LHCN-M2 (cell line): Measurements from ENCODE around the gene STOML2. TPM values are rescaled to one million over a fixed set of nuclear protein-coding genes. Genes with fewer than 3 reads are reported as not detected.
"Not testable (repeated sequence)": the region's sequence is repeated elsewhere in the genome, so short reads cannot be mapped to it uniquely, and the experiment has no call there.

Experiments
- DNase-seq: peaks from one replicate; pipeline ENCODE4 v3.0.0-alpha.2; 2012; ENCODE audit warnings: low read depth
- polyA plus RNA-seq: library from polyadenylated mRNA; unstranded; fragments of >200 nt; gene quantifications from one replicate; pipeline ENCODE4 v1.2.1, GENCODE V29; 2012; ENCODE audit warnings: missing spikeins
- total RNA-seq: library from RNA; depleted of rRNA; stranded (reverse); fragments of >200 nt; gene quantifications from 2 replicates; pipeline ENCODE4 v1.2.3, GENCODE V29; 2014; rRNA removed

STOML2 gene, protein sequence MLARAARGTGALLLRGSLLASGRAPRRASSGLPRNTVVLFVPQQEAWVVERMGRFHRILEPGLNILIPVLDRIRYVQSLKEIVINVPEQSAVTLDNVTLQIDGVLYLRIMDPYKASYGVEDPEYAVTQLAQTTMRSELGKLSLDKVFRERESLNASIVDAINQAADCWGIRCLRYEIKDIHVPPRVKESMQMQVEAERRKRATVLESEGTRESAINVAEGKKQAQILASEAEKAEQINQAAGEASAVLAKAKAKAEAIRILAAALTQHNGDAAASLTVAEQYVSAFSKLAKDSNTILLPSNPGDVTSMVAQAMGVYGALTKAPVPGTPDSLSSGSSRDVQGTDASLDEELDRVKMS
- 138 and 153 TPM in 2 replicates for total RNA-seq
- 147 TPM for polyA plus RNA-seq

DNA sequence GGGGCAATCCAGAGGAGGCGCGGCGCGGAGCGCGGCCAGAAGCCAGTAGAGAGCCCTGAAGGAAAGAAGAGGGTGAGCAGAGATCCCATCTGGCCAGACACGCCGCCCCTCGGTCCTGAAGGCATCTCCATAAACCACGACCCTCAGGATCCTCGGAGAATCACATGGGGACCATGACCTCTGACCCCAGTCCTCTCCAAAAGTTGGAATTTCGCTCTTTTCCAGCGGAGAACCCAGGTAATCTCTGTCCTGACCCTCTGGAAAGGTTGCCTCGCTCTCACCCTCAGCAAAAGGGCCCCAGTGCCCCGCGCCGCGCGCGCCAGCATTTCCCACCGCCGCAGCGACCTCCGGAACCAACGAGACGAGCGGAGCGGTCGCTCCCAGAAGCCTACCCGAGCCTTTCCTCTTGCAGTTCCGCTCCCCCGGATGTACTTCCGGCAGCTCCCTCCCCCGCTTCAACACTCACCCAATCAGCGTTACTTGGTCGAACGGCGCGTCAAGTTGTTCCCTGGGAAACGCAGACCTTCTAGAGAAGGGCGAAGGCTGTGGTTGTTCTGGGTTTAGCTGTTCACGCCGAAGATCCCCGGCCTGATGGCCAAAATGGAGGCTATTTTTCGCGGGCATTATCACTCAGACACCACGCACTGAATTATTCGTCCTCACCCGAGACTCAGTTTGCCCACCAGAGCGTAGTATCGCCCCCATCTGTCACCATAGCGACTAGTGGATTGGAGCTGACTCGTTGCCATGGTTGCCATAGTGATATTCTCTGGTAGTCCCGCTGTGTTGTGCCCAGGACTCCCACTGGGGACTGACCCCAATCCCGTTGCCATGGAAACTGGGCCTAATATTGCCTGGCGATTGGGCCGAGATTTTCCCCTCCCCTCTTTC lies at the start of gene STOML2:
Gene STOML2, minus strand, starts transcription at position 363 of the 891 bp plus-strand sequence. Its CDS starts 37 bp downstream, at position 326.
- DNase-seq: peak; percentile 95

DNA sequence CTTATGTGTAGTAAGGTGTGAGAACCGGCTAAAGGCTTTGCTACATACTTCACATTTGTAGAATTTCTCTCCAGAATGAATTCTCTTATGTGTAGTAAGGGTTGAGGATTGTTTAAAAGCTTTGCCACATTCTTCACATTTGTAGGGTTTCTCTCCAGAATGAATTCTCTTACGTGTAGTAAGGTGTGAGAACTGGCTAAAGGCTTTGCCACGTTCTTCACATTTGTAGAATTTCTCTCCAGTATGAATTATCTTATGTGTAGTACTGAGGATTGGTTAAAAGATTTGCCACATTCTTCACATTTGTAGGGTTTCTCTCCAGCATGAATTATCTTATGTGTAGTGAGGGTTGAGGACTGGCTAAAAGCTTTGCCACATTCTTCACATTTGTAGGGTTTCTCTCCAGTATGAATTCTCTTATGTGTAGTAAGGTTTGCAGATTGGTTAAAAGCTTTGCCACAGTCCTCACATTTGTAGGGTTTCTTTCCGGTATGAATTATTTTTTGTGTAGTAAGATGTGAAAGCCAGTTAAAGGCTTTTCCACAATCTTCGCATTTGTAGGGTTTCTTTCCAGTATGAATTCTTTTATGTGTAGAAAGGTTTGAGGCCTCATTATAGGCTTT lies 45.1 kb upstream of the STOML2 start:
- not testable (repeated sequence) for DNase-seq

DNA sequence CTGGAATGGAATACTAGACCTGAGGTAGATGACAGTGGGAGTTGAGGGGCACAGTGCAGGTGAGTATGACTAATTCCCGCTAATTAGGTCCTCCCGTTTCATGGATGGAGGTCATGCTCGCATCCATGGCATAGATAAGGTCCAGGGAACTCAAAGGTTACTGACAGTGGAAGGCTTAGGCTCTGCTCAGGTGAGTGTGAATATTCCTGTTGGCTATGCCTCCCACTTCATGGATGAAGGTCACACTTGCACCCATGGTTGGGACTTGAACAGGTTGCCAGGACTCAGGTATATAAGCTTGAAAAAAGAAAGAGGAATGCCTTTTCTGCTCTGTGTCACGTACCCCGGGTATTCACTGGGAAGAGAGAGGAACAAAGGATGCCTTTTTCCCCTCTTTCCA lies 39.1 kb upstream of the STOML2 start:
- DNase-seq: no peak

DNA sequence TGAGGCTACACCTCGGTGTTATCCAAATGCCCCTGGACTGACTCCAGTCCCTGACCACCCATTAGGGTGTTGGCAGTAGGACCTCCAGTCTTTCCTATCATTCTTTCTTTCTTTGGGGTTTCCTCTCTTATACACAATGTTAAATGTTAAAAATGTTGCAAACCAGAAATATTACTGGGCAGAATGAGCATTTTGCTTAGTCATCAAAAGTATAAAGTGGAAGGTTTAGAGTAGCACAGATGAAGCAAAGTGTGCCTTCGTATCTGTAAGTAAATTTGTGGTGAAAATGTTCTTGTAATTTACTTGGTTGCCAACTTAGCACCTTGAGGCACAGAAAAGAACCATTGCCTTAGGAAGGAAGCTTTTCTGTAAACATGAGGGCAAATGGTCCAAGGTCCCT lies 37.2 kb upstream of the STOML2 start:
- DNase-seq: no peak

DNA sequence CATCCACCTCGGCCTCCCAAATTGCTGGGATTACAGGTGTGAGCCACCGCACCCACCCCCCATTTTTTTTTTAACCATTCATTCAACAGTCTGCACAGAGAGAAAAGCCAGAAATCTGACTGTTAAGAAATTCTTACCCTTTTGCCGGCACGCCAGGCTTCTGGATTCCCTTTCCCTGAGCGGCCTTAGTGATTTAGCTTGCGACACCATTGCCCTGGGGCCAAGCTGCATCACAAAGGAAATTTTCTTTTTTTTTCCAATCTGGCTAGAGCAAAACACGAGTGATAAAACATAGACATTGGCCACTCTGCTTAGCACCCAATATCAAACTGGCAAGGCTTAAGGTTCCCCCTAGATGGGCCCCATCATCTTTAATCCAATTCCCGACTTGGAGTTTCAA lies 33.9 kb upstream of the STOML2 start:
- DNase-seq: no peak

DNA sequence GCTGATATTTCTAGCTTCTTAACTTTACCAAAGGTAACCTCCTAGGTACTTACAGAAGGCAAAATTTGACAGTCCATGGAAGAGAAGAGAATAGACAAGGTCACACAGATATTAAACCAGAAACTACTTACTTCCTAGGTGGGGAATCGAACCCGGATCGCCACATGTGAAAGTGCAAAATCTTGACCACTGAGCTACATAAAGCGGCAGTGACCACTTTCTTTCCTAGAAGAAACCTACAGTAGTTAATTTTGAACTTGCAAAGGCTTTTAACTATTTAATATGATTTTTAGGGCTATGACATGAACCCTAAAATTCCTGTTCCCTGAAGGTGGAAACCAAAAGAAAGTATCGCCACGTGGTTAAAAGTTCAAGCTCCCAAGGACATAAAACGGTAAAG lies 33.1 kb upstream of the STOML2 start:
- no peak for DNase-seq

DNA sequence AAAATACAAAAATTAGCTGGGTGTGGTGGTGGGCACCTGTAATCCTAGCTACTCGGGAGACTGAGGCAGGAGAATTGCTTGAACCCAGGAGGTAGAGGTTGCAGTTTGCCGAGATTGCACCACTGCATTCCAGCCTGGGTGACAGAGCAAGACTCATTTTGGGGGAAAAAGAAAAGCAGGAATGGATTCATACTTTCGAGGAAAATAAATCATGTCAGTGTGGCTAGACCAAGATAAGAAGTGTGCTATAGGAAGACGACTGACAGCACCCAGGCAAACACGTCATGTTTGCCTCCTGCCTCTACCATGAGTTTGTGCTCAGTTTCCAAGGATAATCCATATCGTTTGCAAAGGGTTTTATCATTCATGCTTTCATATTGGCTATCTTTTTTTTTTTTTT lies 32.0 kb upstream of the STOML2 start:
- DNase-seq: no peak

DNA sequence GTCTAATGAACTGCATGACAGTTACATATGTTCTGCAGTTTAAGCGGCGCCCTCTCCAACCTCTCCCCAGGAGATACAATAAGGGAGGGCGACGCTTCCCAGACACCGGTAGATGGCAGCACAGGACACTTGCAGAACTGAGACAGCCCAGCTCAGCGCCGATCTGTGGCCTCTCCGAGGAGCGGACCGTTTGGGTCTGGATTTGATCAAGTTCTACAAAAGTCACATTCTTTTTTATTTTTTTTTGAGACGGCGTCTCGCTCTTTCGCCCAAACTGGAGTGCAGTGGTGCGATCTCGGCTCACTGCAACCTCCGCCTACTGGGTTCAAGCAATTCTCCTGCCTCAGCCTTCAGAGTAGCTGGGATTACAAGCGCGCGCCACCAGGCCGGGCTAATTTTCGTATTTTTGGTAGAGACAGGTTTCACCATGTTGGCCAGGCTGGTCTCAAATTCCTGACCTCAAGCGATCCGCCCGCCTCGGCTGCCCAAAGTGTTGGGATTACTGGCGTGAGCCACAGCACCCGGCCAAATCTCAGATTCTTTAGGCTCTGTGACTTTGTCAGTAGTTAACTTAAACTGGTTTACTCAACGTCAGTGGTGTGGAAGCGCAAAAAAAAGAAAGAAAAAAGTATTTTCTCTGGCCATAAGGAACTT lies 14.1 kb upstream of the STOML2 start:
- peak; percentile 92 for DNase-seq

DNA sequence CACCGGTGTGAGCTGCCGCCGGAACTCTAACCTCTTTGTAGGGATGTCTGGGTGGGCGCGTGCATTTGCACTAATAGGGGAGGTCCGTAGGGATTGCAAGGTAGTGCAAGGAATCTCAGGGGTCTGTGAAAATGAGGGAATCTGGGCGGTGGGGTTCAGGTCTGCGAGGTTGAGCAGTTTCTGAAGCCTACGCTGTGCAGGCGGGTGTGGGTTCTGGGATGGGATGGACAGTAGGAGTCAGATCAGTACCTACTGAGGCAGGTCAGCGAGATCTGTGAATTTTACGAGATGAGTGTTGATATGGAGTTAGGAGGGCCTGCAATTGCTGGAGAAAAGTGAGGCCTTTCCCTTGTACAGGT lies 13.6 kb upstream of the STOML2 start:
- no peak for DNase-seq

DNA sequence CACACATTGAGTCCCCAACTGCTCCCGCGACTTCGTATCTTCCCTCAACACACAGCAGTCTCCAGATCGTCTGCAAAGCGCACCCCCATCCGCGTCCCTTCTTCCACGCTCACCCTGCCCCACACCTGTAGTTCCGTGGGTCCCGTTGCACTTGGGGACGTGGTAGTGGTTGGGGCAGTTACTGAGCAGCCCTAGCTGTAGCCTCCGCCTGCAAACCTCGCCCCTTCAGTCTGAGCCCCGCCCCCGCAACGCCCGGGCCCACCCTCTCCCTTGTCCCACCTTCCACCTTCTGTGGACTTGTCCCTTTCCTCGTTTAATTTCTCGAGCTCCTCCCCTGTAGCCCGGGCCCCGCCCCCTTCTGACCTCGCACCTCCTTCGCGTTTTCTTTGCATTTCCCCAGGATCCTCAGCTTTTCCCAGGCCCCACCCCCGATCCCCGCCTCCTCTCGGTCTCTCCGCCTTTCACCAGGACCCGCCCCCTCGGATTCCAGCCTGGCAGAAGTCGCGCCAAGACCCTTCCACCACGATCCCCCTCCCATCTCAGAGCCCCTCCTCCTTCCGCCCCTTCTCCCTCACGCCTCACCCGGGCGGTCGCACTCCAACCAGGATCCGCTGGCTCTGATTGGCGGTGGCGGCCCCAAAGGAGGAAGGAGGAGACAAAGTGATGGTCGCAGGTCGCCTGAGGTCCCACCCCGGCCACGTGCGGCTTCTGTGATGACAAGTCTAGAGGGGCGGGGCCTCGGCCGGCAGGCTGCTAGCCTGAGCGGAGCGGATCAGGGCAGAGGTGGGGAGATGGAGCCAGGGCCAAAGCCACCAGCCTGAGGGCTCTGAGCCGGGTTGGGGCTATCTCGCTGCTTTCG lies 13.0 kb upstream of the STOML2 start, which contains the start of gene ATOSB:
Gene ATOSB, minus strand, starts transcription at position 183 of the 859 bp plus-strand sequence. CDS start 7,588 bp downstream, outside the sequence.
- DNase-seq: peak; percentile 95

DNA sequence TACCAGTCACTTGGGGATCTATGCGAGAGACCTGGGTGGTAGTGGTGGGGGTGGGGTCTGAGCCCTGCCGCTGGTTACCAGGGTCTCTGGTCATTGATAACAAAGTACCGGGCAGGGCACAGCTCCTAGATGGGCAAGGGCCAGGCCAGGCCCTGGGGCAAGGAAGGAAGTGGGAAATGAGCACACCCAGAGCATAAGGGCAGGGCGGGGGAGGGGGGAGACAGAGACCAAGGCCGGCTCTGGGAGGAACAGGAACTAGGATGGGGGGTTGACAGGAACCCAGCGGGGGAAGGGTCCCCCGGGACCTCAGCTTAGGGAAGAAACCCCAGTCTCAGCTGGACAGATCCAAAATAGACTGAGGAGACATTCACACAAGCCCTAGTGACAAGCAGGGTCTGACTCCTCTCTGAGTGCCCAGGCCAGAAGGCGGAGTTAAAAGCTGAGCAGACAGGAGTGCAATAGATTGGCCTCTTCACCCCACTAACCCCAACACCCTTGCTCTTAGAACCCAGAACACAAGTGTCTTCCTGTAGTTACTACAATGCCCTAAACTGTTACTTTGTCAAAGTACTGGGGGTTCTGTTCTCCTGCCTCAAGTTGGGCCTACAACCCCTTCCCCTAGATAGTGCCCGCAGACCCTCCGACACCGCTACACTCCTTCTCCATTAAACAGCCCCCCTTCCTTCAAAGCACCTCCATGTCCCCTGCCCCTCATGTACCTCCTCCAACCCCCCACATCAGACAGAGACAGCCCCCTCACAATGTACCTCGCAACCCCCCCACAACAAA lies 12.1 kb upstream of the STOML2 start:
- peak; percentile 58 for DNase-seq

DNA sequence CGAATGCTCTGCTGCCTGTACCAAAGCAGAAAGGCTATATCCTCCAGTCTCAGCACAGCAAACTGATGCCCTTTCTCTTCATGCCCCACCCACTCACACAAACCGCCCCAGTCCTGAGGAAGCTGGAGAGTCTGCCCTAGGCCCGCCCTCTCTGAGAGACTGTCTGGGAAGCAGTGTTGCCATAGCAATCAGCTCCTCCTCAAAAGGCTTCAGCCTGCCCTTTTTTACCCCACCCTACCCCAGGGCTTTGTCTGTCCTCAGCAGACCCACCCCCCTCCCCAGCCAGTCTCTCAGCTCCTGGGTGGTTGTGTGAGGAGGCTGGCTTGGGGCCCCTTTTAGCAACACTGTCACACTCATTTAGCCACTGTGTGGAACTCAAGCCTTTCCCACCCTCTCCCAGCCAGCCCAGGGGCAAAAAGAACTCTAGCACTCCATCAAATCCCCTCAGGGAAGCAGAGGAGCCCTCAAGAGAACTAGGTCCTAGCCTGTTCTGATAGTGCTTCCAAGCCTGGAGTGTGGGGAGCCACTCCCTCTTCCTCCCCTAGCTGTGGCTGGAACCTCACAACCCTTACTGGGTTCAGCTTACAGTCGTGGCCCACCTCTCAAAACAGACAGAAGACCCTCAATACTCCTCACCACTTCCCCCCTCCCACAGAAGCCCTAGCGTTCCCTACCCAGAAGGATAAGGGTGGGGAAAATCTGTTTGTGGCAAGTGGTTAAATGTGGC lies 11.3 kb upstream of the STOML2 start:
- DNase-seq: peak; percentile 95

DNA sequence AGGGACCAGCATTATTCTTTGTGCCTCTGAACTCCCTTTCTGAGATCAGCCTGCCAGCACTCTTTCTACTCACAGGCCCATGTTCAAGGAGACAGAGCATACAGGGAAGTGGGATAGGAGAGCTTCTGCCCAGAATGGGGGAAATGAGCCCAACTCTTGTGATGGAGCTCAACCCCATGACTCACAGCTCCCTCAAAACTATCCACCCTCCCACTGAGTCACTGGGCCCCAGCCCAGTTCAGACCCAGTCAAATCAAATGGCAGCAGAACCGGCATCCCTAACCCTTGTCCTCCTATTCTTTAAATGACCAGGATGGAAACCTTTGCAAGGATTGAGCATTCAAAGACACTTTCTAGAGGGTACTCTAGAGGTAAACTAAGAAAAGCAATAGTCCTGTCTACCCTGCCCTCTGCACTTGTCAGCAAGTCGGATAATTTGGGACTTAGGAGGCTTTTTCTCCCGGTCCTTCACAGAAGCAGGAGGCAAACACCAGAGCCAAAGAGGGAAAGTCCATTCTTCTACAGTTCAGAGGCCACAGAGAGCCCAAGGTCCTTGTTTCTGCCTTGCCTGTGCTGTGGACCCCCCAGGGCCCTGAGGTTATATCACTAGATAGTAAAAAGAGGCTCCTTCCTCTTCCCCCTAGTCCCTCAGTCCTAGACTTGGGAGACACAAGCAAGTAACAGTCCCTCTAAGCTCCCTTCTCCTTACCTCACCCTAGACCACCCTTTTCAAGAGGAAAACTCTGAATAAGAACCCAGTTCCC lies 9.5 kb upstream of the STOML2 start:
- DNase-seq: peak; percentile 71

DNA sequence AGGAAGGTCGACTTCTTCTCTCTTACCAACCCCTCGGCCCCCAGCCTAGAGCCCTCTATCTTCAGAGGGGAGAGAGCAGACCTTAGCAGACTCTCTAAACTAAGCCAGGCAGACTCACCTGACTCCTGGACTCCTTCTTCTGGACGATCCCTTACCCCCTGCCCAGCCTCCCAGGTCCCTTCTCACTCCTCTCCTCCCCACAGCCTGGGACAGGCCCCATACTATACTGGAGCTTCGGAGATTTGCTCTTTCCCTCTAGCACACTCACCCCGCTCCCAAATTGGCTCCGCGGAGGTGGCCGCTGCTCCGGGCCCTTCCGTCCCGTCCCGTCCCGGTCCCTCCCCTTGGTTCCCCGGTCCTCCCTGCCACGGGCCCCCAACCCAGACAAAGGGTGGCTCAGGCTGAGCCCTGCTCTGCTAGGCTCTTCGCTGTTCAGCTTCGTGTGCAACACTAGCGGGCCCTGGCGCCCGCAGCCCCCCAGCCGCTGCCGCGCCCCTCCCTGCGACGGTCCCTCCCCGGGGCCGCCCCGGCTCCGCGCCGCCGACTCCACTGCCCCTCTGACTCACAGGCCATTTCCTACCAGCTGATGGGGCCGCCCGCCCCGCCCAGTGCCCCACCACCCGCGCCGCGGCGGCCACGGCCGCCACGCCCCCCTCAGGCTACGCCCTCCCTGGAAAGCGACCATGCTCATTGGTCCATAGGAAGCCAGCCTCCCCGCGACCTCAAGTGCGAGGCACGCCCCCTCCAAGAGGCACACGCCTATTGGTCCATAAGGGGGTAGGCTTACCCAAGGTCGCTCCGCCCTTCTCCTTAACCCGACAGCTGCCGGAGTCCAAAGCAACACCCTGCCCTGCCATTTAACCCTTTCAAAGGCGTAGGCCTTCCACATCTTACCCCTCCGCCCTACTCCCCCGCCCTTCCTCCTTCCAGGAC lies 8.3 kb upstream of the STOML2 start:
- peak; percentile 98 for DNase-seq

DNA sequence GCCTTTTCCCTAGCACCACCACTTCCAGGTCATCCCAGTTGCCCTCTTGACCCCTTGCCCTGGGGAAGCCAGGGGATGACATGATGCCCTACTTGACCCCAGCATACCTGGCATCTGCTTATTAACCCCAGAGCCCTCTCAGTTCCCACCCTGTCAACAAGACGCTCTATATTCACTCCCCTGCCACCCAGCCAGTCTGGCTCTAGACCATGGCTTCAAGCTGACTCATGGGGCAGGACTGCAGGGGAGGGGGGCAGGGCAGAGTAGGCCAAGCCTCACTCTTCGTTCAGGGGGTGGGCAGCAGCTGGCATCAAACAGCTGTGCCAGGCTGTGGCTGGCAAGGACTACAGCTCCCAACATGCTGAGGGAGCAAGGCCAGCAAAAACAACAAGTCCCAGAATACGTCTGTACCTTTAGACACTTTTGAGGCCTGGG lies 7.4 kb upstream of the STOML2 start:
- DNase-seq: peak; percentile 95

DNA sequence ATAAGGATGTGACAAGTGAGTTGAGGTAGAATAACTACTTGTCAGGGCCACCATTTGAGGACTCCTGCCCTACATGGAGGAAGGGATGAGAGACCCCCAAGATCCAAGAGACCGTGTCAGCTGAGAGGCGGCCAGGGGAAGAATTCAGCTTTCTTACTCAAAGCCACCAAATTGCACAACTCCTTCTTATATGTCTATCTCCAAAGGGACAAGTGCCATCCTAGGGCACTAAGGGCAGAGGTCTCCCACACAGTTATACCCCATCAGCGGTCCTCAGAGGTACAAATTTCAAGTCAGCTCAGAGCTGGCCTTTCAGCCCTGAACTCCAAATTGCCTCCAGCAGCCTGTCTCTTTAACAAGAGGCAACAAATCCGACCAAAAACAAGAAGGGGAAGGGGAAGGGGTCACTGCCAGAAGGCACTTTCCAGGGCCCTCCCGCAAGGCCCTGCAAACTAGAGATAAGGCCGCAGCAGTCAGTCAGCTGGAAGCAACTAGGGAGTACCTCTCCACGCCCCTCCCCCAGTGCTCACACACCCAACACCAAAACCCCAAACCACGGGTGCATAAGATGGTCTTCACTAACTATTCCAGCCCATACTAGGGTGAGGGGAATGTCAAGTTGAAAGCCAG lies 6.1 kb upstream of the STOML2 start:
- DNase-seq: no peak

DNA sequence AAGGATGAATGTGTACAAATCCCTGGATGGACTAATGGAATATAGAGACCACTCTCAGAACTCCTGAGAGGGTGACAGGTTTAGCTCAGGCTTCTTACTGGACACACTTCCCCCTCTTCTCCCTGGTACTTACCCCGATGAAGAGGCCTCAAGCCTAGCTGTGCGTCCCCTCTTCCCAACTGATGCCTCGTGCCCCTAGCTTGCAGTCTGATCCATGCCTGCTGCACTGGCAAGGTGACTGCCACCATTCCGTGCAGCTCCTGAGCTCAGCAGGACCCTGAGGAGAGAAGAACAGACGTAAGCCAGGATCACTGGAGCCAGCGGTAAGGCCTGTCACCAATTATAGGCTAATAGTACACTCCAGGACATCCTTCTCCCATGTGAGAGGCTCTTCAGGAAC lies 5.5 kb upstream of the STOML2 start:
- no peak for DNase-seq
